Measurements from ENCODE around the gene SNAPC5. TPM values are rescaled to one million over a fixed set of nuclear protein-coding genes. Genes with fewer than 3 reads are reported as not detected.
A peak's percentile ranks its signal among the peaks of the same experiment; 100 is the strongest.

Gene SNAPC5
- total RNA-seq, 1 experiment from 2014 or later: 38.2 TPM

GRCh38 chr15:66508293-66508883 is 10.8 kb upstream of the SNAPC5 start:
- Histone ChIP-seq H3K27ac (ENCODE audit: low read length) (no peak overlapping the region), H3K36me3 (ENCODE audit: low read depth, low read length) (peaks cover 9% of the 10 kb centered on the region), H3K79me2 (ENCODE audit: low read length) (peaks cover 53% of the 10 kb centered on the region), H4K20me1 (ENCODE audit: low read length) (peaks cover 10% of the 10 kb centered on the region), H3K4me1 (ENCODE audit: insufficient read depth, low read length) (no peaks in the 10 kb centered on the region), H3K9ac (ENCODE audit: low read length) (no peak overlapping the region), H3K9me3 (ENCODE audit: low read length) (no peaks in the 10 kb centered on the region), H3F3A (ENCODE audit: low read length, unreplicated experiment) (no peaks in the 10 kb centered on the region), H3K4me2 (ENCODE audit: low read length) (no peak overlapping the region), H3K4me3 (ENCODE audit: low read length) (no peak overlapping the region), H3K27me3 (ENCODE audit: low read length) (no peaks in the 10 kb centered on the region), H3K9me2 (replicated peaks; ENCODE audit: low read length) (no peaks in the 10 kb centered on the region), H2AFZ (ENCODE audit: low read length) (no peak overlapping the region)
- ChIA-PET CTCF (no interaction called here), POLR2A (ENCODE audit: unreplicated experiment) (no interaction called here)
- TF ChIP-seq EZH2phosphoT487 (IDR thresholded peaks at IDR 0.05; ENCODE audit: borderline replicate concordance, low read length): no peak
- TF ChIP-seq EZH2 (IDR thresholded peaks at IDR 0.05; ENCODE audit: low read length, unreplicated experiment): no peak
- TF ChIP-seq CTCF (conservative IDR thresholded peaks at IDR 0.05; ENCODE audit: low read depth, low read length): no peak
- ATAC-seq: no peak
- DNase-seq: no peak
- no TSS peak for BruUV-seq (replicated peaks)
- intact Hi-C loops (cut with micrococcal nuclease): loop anchor here (10.0 kb wide), 1 partner anchor 214 kb away; the partner anchor contains the start of gene DIS3L

- POLR2A ChIA-PET (ENCODE audit: unreplicated experiment): no interaction called here
- no peaks in the 10 kb centered on the region for H3K9me2 ChIP-seq (replicated peaks; ENCODE audit: low read length)
These were observed 8.3 kb upstream of the SNAPC5 start for GRCh38 chr15:66505818-66506217.

More at GRCh38 chr15:66505818-66506217, 8.3 kb upstream of the SNAPC5 start:
- ATAC-seq (no peak), DNase-seq (no peak)
- H2AFZ ChIP-seq (ENCODE audit: low read length): peak overlapping the region; percentile 94; the same call in 1 of the 2 replicates
- peaks cover 17% of the 10 kb centered on the region for H3F3A ChIP-seq (ENCODE audit: low read length, unreplicated experiment)
- BruUV-seq (replicated peaks): no TSS peak
- CTCF ChIA-PET: no interaction called here
- H3K27ac ChIP-seq (ENCODE audit: low read length): no peak overlapping the region
- H3K79me2 ChIP-seq (ENCODE audit: low read length): peaks cover 79% of the 10 kb centered on the region
- peaks cover 34% of the 10 kb centered on the region for H3K36me3 ChIP-seq (ENCODE audit: low read depth, low read length)
- intact Hi-C loops (cut with micrococcal nuclease): loop anchor here (10.0 kb wide), 1 partner anchor 211 kb away; the partner anchor contains the start of gene DIS3L
- peak overlapping the region; percentile 99 for H3K4me3 ChIP-seq (ENCODE audit: low read length)
- peak overlapping the region; percentile 98 for H3K9ac ChIP-seq (ENCODE audit: low read length)
- no peaks in the 10 kb centered on the region for H3K27me3 ChIP-seq (ENCODE audit: low read length)
- no peaks in the 10 kb centered on the region for H3K9me3 ChIP-seq (ENCODE audit: low read length)
- TF ChIP-seq EZH2 (IDR thresholded peaks at IDR 0.05; ENCODE audit: low read length, unreplicated experiment) (no peak), CTCF (conservative IDR thresholded peaks at IDR 0.05; ENCODE audit: low read depth, low read length) (no peak), EZH2phosphoT487 (IDR thresholded peaks at IDR 0.05; ENCODE audit: borderline replicate concordance, low read length) (no peak)
- H3K4me1 ChIP-seq (ENCODE audit: insufficient read depth, low read length): peaks cover 13% of the 10 kb centered on the region
- H3K4me2 ChIP-seq (ENCODE audit: low read length): peak overlapping the region; percentile 90
- H4K20me1 ChIP-seq (ENCODE audit: low read length): peaks cover 36% of the 10 kb centered on the region

All from PC-3 (cell line).